ENCODE data around the gene AAMP.

Gene AAMP

GRCh38 chr2:218216674-218217359, 53.1 kb downstream of the AAMP start, which contains the start of gene ARPC2 (continued):
- TF ChIP-seq PATZ1 (tag by site-specific recombination; IDR thresholded peaks at IDR 0.05) = peak; percentile 38
- peak; percentile 27; the same call in 1 of the 2 replicates for TF ChIP-seq SP7 (tag by site-specific recombination; IDR thresholded peaks at IDR 0.05)
- TF ChIP-seq ZNF426 (tag by site-specific recombination; IDR thresholded peaks at IDR 0.05) = no peak
- TF ChIP-seq ZFHX2 (tag by site-specific recombination; conservative IDR thresholded peaks at IDR 0.05) = peak; percentile 78
- peak; percentile 80 for TF ChIP-seq KLF9 (tag by site-specific recombination; IDR thresholded peaks at IDR 0.05; ENCODE audit: low read depth)
- TF ChIP-seq ZNF335 (tag by site-specific recombination; conservative IDR thresholded peaks at IDR 0.05) = peak; percentile 65
- no peak for TF ChIP-seq HOXC10 (CRISPR knock-in tag; IDR thresholded peaks at IDR 0.05)
- TF ChIP-seq ZXDB (tag by site-specific recombination; IDR thresholded peaks at IDR 0.05) = peak; percentile 56; the same call in 1 of the 2 replicates
- 0 out of 2 replicates have a peak, but pooled peaks have one; percentile 33 for TF ChIP-seq ZBTB17 (tag by site-specific recombination; IDR thresholded peaks at IDR 0.05)
- peak; percentile 56; the same call in 1 of the 2 replicates for TF ChIP-seq EGR2 (tag by site-specific recombination; IDR thresholded peaks at IDR 0.05; ENCODE audit: low read depth)
- TF ChIP-seq REST (tag by site-specific recombination; IDR thresholded peaks at IDR 0.05) = peak; percentile 35; the same call in 1 of the 2 replicates
- TF ChIP-seq ZNF394 (tag by site-specific recombination; IDR thresholded peaks at IDR 0.05; ENCODE audit: borderline replicate concordance) = peak; percentile 79; the same call in 1 of the 2 replicates
- peak; percentile 10; the same call in 1 of the 2 replicates for TF ChIP-seq KLF8 (tag by site-specific recombination; IDR thresholded peaks at IDR 0.05)
- no peak for TF ChIP-seq ZFP69B (tag by site-specific recombination; IDR thresholded peaks at IDR 0.05)
- 0 out of 2 replicates have a peak, but pooled peaks have one; percentile 20 for TF ChIP-seq ZNF580 (tag by site-specific recombination; IDR thresholded peaks at IDR 0.05)
- peak; percentile 67 for TF ChIP-seq ZNF629 (tag by site-specific recombination; IDR thresholded peaks at IDR 0.05)
- TF ChIP-seq ZNF777 (tag by site-specific recombination; IDR thresholded peaks at IDR 0.05; ENCODE audit: borderline replicate concordance) = 0 out of 2 replicates have a peak, but pooled peaks have one; percentile 56
- 0 out of 2 replicates have a peak, but pooled peaks have one; percentile 38 for TF ChIP-seq ZNF24 (tag by site-specific recombination; IDR thresholded peaks at IDR 0.05)
- 0 out of 2 replicates have a peak, but pooled peaks have one; percentile 49 for TF ChIP-seq ZNF843 (tag by site-specific recombination; IDR thresholded peaks at IDR 0.05)
- TF ChIP-seq ZNF76 (tag by site-specific recombination; IDR thresholded peaks at IDR 0.05; ENCODE audit: borderline replicate concordance, low read depth) = peak; percentile 66; the same call in 1 of the 2 replicates
- no peak; the same call in 1 of the 2 replicates for TF ChIP-seq ZFP37 (tag by site-specific recombination; IDR thresholded peaks at IDR 0.05)
- TF ChIP-seq TRIM28 (IDR thresholded peaks at IDR 0.05; ENCODE audit: borderline replicate concordance, low read length) = peak; percentile 61; the same call in 1 of the 2 replicates
- TF ChIP-seq ZNF626 (tag by site-specific recombination; IDR thresholded peaks at IDR 0.05) = no peak
- TF ChIP-seq ZNF19 (tag by site-specific recombination; IDR thresholded peaks at IDR 0.05; ENCODE audit: low read depth) = no peak
- peak; percentile 89 for TF ChIP-seq GLIS1 (tag by site-specific recombination; IDR thresholded peaks at IDR 0.05)
- peak; percentile 20; the same call in 1 of the 2 replicates for TF ChIP-seq YY1 (tag by site-specific recombination; IDR thresholded peaks at IDR 0.05)
- no peak for TF ChIP-seq ZNF112 (tag by site-specific recombination; IDR thresholded peaks at IDR 0.05)
- peak; percentile 88 for TF ChIP-seq SP2 (tag by site-specific recombination; IDR thresholded peaks at IDR 0.05)
- TF ChIP-seq SP3 (tag by site-specific recombination; IDR thresholded peaks at IDR 0.05) = peak; percentile 17; the same call in 1 of the 2 replicates

All from HEK293 (cell line).